Fibroblast of skin of right quadriceps (primary cell): ENCODE data around the gene NRK.
"Not testable (repeated sequence)": the region's sequence is repeated elsewhere in the genome, so short reads cannot be mapped to it uniquely, and the experiment has no call there.

ENCODE experiments used
- DNase-seq: peaks from one replicate; pipeline ENCODE4 v3.0.0-alpha.2; 2013

The NRK gene, protein sequence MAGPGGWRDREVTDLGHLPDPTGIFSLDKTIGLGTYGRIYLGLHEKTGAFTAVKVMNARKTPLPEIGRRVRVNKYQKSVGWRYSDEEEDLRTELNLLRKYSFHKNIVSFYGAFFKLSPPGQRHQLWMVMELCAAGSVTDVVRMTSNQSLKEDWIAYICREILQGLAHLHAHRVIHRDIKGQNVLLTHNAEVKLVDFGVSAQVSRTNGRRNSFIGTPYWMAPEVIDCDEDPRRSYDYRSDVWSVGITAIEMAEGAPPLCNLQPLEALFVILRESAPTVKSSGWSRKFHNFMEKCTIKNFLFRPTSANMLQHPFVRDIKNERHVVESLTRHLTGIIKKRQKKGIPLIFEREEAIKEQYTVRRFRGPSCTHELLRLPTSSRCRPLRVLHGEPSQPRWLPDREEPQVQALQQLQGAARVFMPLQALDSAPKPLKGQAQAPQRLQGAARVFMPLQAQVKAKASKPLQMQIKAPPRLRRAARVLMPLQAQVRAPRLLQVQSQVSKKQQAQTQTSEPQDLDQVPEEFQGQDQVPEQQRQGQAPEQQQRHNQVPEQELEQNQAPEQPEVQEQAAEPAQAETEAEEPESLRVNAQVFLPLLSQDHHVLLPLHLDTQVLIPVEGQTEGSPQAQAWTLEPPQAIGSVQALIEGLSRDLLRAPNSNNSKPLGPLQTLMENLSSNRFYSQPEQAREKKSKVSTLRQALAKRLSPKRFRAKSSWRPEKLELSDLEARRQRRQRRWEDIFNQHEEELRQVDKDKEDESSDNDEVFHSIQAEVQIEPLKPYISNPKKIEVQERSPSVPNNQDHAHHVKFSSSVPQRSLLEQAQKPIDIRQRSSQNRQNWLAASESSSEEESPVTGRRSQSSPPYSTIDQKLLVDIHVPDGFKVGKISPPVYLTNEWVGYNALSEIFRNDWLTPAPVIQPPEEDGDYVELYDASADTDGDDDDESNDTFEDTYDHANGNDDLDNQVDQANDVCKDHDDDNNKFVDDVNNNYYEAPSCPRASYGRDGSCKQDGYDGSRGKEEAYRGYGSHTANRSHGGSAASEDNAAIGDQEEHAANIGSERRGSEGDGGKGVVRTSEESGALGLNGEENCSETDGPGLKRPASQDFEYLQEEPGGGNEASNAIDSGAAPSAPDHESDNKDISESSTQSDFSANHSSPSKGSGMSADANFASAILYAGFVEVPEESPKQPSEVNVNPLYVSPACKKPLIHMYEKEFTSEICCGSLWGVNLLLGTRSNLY (N-terminal part only)

DNA sequence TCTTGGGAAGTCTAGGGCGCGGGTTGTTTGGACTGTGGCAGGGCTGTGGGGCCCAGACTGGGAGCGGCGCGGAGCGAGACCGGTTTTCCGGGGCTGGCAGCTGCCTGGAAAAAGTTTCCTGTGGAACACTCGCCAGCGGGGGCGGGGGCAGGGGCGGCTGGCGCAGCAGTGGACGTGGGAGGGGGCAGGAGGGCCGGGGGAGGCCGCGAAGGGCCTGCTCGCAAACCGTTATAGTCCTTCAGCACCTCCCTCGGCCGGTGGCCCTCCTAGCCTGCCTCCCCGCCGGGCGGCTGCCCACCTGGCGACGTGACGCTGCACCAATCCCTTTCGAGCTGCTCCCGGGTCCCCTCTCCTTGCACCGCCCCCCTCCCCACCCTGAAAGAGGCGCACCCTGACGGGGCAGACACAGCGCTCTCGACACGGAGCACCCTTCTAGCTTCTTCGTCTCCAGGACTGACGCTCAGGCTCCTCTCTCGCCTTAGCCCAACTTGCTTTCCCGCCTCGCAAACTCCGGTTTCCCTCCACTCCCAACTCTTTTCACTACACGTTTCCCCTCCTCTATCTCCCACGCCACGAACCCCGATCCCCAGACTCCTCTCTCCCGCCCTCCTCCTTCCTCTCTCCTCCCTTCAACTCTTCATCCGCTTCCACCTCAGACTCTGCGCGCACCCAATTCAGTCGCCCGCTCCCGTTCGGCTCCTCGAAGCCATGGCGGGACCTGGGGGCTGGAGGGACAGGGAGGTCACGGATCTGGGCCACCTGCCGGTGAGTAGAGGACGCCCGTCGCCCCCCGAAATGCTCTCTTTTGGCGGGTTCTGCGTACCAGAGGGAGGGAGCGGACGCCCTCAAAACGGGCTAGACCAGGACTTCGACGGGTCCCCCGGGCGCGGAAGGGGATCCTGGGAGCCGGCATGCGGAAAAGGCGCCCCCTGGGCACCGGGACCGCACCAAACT, at the start of gene NRK:
NRK (plus strand) TSS at position 402 of the 954 bp plus-strand sequence; CDS start at position 709, 307 bp downstream.
- DNase-seq = no peak

DNA sequence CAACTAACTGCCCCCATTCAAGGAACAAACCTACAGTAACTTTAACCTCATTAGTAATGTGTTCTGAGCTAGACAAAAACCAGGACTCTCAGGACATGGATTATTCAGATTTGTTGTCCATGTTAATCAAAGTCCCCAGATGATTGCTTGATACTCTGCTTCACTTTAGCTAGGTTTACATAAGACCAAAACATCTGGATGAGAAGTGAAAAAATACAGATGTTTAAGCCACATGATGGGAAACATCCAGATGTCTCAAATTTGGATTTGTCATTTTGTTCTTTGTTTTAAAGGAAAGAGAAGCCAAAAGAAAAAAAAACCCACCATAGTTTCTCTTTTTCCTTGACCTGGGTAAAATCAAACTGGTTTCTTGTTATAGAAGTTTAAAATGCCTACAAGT, 48.5 kb upstream of the NRK start:
- no peak for DNase-seq

- DNase-seq = no peak
These were observed 46.7 kb upstream of the NRK start for GRCh38 chrX:105775679-105776078.

DNA sequence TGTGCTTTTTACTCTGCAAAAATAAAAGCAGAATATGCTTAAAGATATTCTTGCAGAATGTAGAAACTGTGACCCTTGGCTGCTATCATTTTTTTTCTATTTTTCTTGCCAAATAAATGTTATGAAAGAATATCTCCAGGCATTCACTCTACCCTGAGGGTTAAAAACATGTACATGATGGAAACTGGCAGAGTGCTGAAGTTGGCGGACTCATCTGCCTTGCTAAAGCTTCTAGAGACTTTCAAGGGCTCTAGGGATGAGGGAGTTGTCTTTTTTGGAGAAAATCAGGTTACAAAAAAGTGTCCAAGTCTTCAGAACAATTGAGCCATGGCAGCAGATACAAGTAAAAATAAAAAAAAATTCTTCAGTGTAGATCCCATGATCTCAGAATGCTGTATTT, 40.5 kb upstream of the NRK start:
- no peak for DNase-seq

DNA sequence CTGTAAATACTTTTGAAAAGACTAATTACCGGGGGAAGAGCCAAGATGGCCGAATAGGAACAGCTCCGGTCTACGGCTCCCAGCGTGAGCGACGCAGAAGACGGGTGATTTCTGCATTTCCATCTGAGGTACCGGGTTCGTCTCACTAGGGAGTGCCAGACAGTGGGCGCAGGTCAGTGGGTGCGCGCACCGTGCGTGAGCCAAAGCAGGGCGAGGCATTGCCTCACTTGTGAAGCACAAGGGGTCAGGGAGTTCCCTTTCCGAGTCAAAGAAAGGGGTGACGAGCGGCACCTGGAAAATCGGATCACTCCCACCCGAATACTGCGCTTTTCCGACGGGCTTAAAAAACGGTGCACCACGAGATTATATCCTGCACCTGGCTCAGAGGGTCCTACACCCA, 25.5 kb upstream of the NRK start:
- not testable (repeated sequence) for DNase-seq

DNA sequence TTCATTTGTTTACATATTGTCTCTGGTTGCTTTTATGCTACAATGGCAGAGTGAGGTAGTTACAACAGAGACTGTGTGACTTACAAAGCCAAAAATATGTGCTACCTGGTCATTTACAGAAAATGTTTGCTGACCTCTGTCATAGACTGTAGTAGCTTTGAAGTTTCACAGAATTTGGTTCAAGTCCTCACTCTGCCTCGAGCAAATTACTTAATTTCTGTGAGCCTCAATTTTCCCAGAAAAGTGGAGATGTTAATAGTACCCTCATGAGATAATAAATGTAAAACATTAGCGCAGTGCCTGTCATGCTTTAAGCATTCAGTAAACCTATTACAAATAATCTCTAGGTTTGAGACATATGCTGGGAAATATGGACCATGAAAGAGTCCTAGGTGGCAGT, 18.4 kb upstream of the NRK start:
- no peak for DNase-seq

GRCh38 chrX:105805655-105806054, 16.7 kb upstream of the NRK start:
- DNase-seq = not testable (repeated sequence)

- DNase-seq = no peak
These were observed 5.8 kb upstream of the NRK start for GRCh38 chrX:105816517-105816916.

- no peak for DNase-seq
These were observed 2.1 kb upstream of the NRK start for GRCh38 chrX:105820247-105820646.

GRCh38 chrX:105821471-105822121, 743 bp upstream of the NRK start:
- peak; percentile 74 for DNase-seq

- DNase-seq = no peak
These were observed 735 bp downstream of the NRK start for GRCh38 chrX:105823092-105823455.

DNA sequence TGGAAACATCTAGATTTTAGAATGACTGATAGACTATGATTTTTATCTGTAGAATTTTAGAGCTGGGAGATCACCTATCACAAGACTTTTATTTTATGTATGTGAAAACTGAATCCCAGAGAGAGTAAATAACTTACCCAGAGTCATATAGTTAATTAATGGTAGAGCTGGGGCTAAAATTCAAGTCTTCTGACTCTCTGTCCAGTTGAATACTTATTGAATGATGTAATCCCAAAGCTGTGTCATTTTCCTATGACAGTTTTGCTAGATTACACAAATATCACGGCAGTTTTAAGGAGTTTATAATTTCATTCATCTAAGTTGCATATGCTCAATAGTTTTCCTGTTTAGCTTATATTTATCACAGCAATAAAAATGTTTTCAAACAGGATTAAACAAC, 6.7 kb downstream of the NRK start:
- no peak for DNase-seq

DNA sequence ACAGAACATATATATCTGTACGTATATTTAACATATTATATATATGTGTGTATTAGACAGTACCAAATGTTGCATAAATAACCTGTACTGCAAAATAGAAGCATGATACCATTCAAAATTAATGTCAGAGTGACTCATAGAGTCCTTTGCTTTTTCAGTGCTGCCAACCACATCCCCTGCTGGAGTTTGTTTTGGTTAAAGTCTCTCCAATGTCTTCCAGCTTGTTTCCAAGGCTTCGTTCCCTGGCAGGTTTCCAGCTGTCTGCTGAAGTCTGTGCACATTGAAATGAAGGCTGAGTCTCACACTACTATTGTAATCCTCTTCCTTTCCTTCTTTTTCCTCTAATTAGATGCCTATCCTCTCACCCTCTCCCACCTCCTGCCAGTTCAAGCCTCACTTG, 14.9 kb downstream of the NRK start:
- DNase-seq = peak; percentile 89

DNA sequence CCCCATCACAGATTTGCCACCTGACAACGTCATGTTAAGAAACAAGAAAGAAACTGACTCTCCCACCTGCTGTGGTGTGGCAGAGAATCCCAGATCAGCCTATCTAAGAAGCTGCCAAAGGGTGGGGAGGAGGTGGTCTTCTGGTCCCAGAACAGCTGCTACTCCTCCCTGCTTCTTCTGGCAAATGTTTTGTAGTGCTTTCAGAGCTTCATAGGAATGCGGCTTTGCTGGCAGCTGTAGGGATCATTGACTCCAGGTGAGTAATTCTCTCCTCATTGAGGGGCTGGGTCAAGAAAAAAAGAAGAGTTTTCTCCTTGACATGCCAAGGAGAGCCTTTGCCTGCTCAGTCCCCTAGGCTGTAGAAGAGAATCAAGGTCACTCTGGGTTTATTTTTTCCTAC, 23.3 kb downstream of the NRK start:
- DNase-seq = no peak

DNA sequence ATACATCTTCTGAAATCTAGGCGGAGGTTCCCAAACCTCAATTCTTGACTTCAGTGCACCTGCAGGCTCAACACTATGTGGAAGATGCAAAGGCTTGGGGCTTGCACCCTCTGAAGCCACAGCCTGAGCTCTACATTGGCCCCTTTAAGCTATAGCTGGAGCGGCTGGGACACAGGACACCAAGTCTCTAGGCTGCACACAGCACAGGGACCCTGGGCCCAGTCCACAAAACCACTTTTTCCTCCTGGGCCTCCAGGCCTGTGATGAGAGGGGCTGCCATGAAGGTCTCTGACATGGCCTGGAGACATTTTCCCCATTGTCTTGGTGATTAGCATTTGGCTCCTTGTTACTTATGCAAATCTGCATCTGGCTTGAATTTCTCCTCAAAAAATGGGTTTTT, 27.8 kb downstream of the NRK start:
- not testable (repeated sequence) for DNase-seq

GRCh38 chrX:105865709-105866108, 43.4 kb downstream of the NRK start:
- DNase-seq = no peak

DNA sequence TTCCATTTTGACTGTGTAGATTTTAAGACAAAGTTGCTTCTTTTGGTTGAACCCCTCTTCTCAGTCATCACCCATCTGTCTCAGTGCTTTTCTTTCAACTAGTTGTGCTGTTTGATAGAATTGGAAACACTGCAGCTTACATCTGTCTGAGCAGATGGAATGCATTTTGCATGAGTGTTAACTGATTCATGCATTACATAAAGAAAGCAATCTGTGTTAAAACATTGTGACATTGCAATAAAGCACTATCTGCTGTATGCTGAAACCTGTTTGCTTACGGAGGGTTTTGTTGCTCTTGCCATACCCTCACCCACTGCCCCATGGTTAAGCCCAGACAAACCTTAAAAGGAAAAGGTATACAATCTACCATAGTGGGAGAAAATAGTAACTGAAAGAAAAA, 47.4 kb downstream of the NRK start:
- DNase-seq = peak; percentile 31

DNA sequence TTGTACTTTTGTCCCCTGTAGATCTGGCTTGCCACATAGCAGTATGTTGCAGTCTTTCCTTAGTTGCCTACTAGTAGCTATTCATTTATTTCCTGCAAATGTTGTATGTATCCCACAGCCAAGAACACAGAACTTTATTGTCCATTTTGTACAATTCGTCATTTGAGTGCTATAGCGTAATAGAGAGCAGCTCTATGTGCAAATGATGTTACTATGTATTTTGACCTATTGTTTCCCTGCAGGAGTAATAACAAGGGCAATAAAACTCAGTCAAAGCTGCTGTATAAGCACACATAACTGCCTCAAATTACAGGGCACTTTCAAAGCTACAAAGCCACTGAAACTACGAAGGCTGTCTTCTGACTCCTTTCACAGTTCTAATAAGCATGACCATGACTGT, 48.1 kb downstream of the NRK start:
- DNase-seq = no peak

DNA sequence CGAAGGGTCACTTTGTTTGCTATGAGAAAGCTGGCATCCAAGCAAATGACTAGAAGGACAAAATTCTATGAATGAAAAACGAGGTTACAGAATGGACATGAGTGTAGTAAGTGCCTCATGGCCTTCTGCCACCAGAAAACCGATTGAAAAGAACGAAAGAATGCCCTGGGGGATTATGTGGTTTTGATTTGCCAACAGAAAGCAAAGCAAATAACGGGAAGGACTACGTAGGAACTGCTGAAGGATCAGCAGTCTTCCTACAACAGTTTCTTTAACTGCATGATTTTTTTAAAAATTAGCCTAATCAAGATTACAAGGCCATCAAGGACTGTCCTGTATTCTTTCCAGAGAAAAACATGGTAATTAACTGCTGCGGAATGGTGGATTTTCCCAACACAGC, 50.6 kb downstream of the NRK start:
- no peak for DNase-seq

DNA sequence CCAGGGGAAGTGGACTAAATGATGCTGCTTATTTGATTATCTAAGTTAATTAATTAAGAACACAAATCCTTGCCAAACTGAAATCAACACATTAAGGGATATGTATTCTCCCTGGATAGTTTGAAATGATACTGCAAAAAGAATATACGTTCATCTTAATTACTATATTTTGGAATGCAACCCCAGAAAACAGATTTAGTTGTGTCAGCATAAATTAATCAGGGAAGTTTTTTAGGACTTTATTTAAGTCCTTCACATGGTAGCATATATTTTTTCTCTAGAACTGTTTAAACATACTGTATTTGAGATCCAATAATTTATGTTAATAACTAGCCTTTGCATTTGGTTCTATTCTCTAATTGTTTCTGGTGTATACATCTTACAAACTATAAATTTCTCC, 52.5 kb downstream of the NRK start:
- no peak for DNase-seq

DNA sequence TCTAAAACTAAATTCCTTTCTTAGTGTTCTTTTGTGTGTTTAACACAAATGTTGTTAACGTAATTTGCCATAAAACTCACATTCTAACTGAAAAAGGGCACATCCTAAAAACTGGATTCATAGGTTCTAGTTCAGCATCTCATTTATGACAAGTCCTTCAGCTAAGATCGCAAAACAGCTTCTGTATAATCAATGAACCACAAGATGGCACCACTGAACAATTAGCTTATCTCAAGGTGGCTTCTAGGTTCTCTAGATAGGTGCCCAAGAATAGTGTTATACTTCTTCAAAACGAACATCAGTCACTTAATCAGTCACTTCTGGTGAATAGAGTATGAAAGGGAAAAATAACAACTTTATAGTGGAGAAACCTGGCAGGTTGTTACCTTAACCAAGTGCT, 54.3 kb downstream of the NRK start:
- peak; percentile 1 for DNase-seq

DNA sequence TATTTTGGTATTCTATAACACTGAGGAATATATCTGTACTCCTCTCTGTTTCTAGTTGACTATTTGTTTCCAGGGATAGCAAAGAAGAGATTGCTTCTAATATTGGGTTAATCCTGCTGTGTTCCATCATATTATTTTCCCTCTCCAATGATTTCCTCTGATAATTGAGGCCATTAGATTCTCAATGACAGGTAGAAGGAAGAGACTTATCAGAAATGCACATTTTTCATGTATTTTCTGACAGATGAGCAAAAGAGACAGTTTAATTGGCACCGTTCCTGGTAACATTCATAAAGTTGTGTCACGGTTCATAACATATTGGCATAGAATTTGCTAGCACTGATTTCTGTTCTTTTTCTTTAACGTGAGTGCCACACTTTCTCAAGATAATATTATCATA, 58.2 kb downstream of the NRK start:
- no peak for DNase-seq
